ENCODE data around the gene ASF1B.
A peak's percentile ranks its signal among the peaks of the same experiment; 100 is the strongest.

ASF1B gene

DNA sequence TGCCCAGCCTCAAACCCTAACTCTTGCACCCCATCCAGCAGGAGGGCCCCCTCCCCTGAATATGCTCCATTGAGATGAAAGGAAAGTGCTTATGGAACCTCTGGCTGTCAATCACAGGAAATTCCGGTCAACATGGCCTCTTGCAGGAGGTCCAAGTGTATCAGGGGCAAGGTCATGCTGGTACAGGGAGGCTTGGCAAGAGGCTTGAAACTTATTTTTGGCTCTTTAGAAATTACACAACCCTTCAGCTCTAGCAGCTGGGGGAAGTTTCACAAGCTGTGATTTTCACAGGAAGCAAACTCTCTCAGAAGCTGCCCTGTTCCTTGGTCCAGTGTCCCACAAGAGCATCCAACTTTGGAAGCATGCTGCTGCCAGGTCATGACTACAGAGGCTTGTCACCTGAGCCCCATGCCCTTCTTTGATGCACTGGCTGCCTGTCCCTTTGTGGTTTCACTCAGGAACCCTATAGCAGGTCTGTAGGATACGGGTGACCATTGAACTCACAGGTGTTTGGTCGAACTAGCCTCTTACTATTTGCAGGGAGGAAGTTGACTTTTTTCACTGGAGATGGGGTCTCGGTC is 8.4 kb downstream of the ASF1B start:
- DNase-seq: no peak

DNA sequence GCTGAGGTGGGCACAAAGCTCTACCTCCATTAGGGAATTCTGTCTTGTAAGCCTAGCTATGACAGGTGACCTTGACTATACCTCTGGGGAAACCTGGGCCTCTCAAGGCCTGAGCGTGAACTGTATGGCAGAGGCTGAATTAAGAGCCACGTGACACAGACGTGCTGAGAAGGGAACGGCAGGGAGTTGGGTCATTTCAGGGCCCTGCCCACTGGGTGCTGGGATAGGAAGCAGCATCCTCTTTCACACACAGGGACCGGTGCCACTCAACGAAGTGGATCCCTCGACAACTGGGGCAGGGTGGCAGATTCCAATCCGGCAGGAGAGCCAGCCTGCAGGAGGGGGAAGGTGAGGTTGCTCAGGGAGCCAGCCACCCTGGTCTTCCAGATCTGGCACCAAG is 9.2 kb downstream of the ASF1B start:
- no peak for DNase-seq

DNA sequence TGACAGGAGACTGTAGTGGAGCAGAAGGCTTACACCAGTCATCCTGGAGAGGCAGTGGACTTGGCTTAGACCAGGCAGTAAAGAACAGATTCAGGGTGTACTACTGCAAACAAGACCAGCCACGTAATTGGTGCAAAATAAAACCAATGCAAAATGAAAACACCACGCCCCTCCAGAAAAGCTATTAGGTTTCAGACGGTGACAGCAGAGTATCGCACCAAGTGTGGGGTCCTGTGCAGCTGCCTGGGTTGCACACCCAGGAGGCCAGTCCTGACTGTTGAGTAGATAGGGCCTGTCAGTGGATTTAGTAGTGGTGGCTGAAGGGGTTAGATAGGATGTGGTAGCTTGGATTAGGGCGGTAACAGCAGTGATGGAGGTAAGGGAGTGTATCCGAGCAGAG is 13.5 kb downstream of the ASF1B start:
- no peak for DNase-seq

DNA sequence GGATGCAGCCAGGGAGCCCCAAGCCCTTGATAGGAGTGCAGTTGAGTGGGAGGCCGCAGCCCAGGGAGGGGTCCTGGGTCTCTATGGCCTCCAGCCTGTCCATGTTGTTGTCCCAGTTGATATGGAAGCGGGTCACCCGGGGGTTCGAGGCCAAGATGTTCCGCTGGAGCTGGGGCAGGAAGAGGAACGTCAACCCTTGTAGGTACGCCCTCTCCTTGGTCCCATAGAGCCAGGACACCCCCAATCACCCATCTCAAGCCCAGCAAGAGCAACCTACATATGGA is 15.9 kb downstream of the ASF1B start:
- no peak for DNase-seq

DNA sequence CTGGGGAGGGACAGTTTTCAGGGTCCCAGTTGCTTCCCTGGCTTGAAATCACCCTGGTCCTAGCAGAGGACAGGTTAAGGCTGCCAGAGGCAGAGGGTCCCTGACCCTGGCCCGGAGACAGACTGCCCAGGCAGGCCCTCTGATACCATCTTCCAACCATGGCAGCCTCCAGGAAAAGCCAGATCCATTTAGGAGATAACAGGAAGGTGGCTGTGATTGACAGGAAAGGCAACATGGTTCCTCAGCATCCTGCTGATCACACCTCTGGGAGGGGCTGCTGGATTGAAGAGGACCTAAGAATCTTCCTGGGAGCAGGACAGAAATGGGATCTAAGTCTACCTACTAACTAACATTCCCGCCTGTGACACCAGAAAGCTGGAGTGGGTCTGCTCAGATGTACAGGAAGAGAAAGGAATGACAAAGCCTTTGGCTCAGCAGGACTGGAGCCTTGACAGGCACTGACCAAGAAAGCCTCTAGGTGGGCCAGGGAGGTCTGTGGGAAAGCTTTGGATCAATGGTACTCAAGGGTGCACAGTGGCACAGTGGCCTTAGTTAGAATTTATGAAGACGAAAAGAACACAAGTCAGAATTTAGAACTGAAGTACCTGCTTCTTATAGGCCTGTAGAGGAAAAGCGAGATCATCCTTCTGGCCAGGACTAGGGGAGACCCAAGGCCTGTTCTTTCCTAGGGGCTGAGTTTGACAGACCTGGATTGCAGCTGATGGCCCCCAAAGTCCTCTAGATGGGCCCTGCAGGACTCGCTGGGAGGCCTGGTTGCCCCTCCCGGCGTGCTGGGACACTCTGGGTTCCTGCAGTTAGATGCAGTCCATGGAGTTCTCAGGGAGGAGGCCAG is 16.5 kb downstream of the ASF1B start:
- no peak for DNase-seq

GRCh38 chr19:14119146-14119545 is 17.2 kb downstream of the ASF1B start:
- no peak for DNase-seq

DNA sequence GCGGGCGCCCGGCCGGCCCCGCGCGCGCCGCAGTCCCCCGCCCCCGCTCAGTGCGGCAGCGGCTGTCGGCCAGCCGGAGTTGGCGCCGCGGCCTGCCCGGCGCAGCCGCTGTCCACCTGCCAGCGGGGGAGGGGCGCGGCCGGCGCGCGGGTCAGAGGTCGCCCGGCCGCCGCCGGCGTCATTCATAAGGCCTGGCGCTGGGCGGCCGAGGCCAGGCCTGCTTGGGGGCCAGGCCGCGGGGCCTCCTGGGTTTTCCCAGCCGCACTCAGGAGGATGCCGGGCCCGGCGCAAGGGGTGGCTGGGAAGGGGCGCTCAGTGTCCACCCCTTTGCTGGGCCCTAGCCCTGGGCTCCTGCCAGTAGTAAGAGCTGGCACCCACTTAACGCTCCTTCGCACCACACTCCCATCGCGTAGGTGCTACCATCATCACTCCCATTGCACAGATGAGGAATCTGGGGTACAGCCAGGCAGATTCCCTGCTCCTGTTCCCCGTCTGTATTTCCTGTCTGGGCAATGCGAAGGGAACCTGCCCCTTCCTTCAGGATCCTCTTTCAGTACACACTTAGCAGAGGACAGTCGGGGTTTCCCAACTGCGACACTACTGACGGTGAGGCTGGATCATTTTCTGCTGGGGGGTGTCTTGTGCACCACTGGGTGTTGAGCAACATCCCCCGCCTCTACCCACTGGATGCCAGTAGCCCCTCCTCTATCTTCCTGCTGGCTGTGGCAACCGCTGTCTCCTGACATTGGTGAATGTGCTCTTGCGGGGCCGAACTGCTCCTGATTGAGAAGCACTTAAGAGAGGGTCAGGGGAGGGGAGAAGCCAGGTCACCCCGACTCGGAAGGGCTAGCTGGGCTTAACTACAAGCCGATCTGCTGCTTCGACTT is 18.0 kb downstream of the ASF1B start:
- peak; percentile 47 for DNase-seq

GRCh38 chr19:14117668-14118164 is 18.7 kb downstream of the ASF1B start, which contains the start of gene PRKACA:
Gene PRKACA, minus strand, starts transcription at chr19:14117762. Its CDS starts 215 bp downstream, at chr19:14117547.
- peak; percentile 99 for DNase-seq

- DNase-seq: no peak
These were observed 19.3 kb downstream of the ASF1B start for GRCh38 chr19:14116918-14117578.

DNA sequence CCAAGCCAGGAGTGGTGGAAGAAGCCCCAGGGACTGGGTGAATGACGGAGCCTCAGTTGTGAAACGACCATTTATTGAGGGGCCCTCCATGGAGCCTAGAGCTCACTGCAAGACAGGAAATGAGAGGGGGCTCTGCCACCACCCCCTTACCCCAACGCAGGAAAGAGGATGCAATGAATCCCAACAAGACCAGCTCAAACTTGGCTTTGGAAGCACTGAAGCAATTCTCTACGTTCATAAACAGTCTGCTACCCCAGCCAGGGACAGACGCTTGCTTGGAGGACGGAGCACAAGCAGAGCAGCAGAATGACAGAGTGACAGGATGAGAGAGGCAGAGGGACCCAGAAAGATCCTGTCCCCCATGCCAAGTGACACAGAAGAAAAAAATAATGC is 19.9 kb downstream of the ASF1B start:
- DNase-seq: no peak

DNA sequence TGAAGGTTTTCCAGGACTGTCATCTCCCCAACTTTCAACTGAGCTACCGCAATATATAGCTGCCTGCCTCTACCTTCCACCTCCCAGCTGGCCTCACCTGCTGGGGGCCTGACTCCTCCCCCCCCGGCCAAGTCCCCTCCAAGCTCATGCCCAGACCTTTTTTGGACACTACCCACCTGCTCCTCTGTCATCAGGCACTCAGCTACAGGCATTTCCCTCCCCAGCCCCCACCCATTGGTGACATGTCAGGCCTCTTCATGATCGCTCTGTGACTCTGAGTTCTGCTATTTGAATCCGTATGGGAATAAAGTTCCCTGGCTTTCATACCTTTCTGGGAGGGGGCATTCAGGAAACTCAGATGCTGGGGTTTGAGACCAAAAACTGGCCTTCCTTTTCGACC is 20.6 kb downstream of the ASF1B start:
- DNase-seq: no peak

DNA sequence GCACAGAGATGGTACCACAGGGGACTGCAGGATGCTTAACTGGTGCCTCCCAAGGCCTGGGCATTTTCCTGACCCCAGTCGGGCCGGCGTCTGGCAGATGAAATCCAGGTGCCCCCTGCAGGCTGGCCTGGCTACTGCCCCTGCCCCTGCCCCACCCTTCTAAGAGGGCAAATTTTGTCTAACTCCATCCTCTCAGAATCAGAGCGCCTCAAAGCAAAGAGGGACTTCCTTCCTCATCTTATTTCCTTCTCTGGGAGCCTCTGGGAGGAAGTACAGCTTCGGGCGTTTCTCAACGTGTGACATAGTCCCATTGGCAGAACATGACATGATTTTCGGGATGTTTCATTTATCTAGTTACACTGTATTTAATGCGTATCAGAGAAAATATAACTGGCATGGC is 21.5 kb downstream of the ASF1B start:
- no peak for DNase-seq

DNA sequence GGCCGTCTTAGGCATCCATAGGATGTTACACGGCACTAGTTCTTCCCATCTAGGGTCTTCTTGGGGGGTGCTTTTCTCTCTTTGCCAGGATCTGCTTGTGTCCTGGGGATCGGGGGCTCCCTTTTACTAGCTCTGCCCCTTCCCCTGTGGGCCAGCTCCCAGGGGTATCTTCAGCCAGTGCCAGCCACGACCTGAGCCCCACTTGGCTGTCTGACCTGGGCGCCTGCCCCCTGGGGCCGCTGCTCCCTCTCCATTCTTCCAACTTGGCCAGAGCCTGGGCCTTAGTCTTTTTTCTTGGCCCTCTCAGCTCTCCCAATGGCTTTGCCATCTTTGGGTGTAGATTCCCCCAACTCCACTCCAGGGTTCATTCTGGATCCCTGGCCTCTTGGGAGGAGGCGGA is 21.9 kb downstream of the ASF1B start:
- no peak for DNase-seq

DNA sequence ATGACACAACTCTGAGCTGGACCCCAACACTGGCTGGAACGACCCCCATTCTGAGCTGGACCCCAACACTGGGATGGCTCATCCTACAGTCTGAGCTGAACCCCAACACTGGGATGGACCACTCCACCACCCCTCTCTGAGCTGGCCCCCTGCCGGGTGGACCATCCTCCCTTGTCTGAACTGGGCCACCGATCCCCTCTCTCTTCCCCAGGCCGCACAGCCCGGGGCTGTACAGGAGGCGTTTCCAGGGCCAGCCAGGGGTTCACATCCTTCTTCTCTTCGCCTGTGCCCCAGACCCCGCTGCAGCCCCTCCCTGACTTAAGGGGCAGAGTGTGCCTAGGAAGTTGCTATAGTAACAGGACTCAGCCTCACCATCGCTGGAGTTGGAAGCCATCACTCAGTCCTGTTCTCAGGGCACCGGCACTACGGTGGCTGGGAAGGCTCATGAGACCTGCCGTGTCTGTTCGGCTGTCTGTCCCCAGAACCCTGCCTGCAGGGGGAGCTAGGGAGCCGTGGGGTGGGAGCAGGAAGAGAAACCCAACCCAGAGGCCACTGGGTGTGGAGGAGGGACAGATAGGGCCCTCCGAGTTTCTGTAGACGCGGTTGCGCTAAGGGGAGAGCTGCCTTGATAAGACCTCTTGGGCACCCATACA is 22.5 kb downstream of the ASF1B start:
- DNase-seq: no peak

DNA sequence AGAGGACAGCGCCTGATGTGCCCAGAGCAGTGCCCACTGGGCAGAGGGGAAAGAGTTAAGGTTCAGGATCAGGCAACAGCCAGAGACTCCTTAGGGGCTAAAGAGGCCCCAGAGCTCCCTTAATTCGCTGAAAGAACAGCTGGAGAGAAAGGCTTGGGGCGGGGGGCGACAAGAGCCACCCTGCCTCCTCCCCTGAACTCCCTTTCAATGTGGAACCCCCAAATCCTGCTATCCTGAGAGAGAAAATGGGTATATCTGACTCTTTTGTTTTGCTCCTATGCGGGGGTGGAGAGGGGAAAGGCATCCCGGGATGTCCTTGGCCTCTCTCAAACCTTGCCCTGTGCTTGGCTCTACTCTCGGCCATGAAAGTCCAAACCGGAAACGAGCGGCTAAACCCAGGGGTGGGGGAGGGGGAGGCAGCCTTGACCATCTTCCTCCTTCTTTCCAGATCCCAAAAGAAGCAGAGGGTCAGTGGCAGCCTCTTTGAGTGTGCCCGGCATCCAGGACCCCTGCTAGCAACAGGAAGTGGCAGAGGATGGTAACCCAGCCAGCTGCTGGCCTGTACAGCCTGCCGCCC is 23.5 kb downstream of the ASF1B start:
- DNase-seq: no peak

- DNase-seq: no peak
These were observed 24.2 kb downstream of the ASF1B start for GRCh38 chr19:14112051-14112808.

- no peak for DNase-seq
These were observed 24.9 kb downstream of the ASF1B start for GRCh38 chr19:14111486-14111885.

DNA sequence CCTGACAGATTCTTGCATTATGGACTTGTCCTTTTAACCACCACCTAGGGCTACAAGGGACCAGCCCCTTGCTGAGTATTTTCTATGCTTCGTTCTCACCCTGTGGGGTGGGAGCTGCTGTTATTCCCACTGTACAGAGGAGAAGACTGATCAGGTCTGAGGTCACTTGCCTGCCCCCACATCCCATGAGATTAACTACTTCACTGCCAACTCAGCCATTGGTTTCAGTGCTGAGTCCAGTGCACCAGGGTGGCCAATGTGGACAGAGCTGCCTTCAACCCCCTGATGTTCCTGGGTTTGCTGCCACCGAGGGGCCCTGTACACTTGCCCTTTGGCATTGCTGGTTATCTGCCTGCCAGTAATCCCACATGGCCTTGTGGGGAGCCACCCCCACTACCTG is 25.7 kb downstream of the ASF1B start:
- no peak for DNase-seq

- no peak for DNase-seq
These were observed 28.6 kb downstream of the ASF1B start for GRCh38 chr19:14107581-14108461.

DNA sequence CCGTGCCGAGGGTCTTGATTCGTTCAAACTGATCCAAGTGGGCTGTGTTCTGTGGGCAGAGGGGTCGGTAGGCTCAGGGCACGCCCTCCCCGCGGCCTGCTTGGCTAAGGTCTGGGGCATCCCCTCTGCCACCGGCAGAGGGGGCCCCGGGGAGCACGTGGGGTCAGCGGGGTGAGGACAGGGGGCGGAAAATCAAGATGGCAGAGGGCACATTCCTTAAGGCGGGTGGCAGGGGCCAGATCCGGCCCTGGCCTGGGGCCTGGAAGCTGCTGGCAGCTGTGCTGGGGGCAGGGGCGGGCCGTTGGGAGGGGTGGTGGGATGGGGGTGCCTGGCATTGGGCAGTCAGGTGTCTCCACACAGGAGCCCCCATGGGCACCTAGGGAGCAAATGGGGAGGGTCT is 29.5 kb downstream of the ASF1B start:
- no peak for DNase-seq
